CD4-positive, CD25-positive, alpha-beta regulatory T cell (primary cell): ENCODE measurements around the gene TAS2R16. TPM values are rescaled to one million over a fixed set of nuclear protein-coding genes. Genes with fewer than 3 reads are reported as not detected.

Experiments
- polyA plus RNA-seq, 4 donors: library from polyadenylated mRNA; unstranded; fragments of 300-500 nt; fragmentation: Illumina TruSeq; gene quantifications; one replicate each; pipeline ENCODE4 v1.2.3, GENCODE V29; 2021
- total RNA-seq: library from RNA; stranded (reverse); gene quantifications from one replicate; pipeline ENCODE4 v1.2.3, GENCODE V29; 2022

TAS2R16 gene
- total and polyA plus RNA-seq, 5 donors from 2014 or later: not detected

Other genes starting within 250 kb of the TAS2R16 start
- not detected for gene CADPS2, start 109.2 kb downstream of the TAS2R16 start, total RNA-seq
- under 1 TPM in 1 of 4 donors, not detected in 3; 0.07 TPM for gene CADPS2, start 109.2 kb downstream of the TAS2R16 start, polyA plus RNA-seq
- gene SLC13A1, start 204.3 kb upstream of the TAS2R16 start, total RNA-seq: not detected
- not detected for gene SLC13A1, start 204.3 kb upstream of the TAS2R16 start, polyA plus RNA-seq